Suprapubic skin (tissue), 4 donors: ENCODE data around the gene TJAP1. TPM values are rescaled to one million over a fixed set of nuclear protein-coding genes. Genes with fewer than 3 reads are reported as not detected.
"Not testable (repeated sequence)": the region's sequence is repeated elsewhere in the genome, so short reads cannot be mapped to it uniquely, and the experiment has no call there.

ENCODE experiments used
- DNase-seq, 2 donors: peaks; one replicate each; pipeline ENCODE4 v3.0.0-alpha.2; 2019; ENCODE audit warnings: low spot score in 2 of 2
- H3K27ac ChIP-seq: fragments of 200-600 bp; sonication (generic); one replicate; pipeline ENCODE4 v1.5.1; 2019
- H3K27me3 ChIP-seq: fragments of 200-600 bp; sonication (generic); one replicate; pipeline ENCODE4 v1.5.1; 2019
- H3K36me3 ChIP-seq: fragments of 200-600 bp; sonication (generic); one replicate; pipeline ENCODE4 v1.5.1; 2019
- H3K4me1 ChIP-seq: fragments of 200-600 bp; sonication (generic); one replicate; pipeline ENCODE4 v1.5.1; 2019
- H3K4me3 ChIP-seq: fragments of 200-600 bp; sonication (generic); one replicate; pipeline ENCODE4 v1.5.1; 2019; ENCODE audit warnings: mild to moderate bottlenecking
- H3K9me3 ChIP-seq: fragments of 200-600 bp; sonication (generic); one replicate; pipeline ENCODE4 v1.5.1; 2019
- CTCF ChIP-seq, 2 donors: fragments of 200-600 bp in 1 of 2; fragments of 450-650 bp in 1 of 2; sonication (generic) in 1 of 2; IDR thresholded peaks; one replicate each; pipeline ENCODE4 v1.5.1; 2016 to 2019; ENCODE audit warnings: antibody characterized with exemption in 2 of 2, mild to moderate bottlenecking in 1 of 2, moderate library complexity in 1 of 2
- EP300 ChIP-seq: sonication (generic); formaldehyde crosslinking; IDR thresholded peaks from one replicate; pipeline ENCODE4 v1.6.1; 2017; ENCODE audit warnings: antibody characterized with exemption
- POLR2A ChIP-seq, 2 donors: fragments of 450-650 bp; IDR thresholded peaks; one replicate each; pipeline ENCODE4 v1.6.1; 2017; ENCODE audit warnings: antibody characterized with exemption in 2 of 2, mild to moderate bottlenecking in 2 of 2, moderate library complexity in 2 of 2
- POLR2AphosphoS5 ChIP-seq, 3 donors: sonication (generic); formaldehyde crosslinking; IDR thresholded peaks; one replicate each; pipeline ENCODE4 v1.6.1; 2017; ENCODE audit warnings: antibody characterized with exemption in 3 of 3
- WGBS: methylation state at CpG from one replicate; pipeline ENCODE4 v1.1.5; 2018; 5-methylcytosine and 5-hydroxymethylcytosine counted together
- total RNA-seq, 4 donors: library from RNA; depleted of rRNA; stranded (reverse); fragments of >200 nt; gene quantifications; one replicate each; pipeline ENCODE4 v1.1.0, GENCODE V29; 2016

TJAP1 gene
- total RNA-seq, 4 donors from 2014 or later = 17.8 to 32.4 (median 30.6) TPM

GRCh38 chr6:43457643-43458042, 19.7 kb upstream of the TJAP1 start:
- Histone ChIP-seq H3K27ac (no peak overlapping the region), H3K4me3 (no peak overlapping the region), H3K36me3 (peaks cover 5% of the 10 kb centered on the region), H3K4me1 (peaks cover 21% of the 10 kb centered on the region), H3K27me3 (peaks cover 39% of the 10 kb centered on the region), H3K9me3 (no peaks in the 10 kb centered on the region)
- no peak for DNase-seq
- TF ChIP-seq CTCF (IDR thresholded peaks at IDR 0.05) (no peak), POLR2AphosphoS5 (IDR thresholded peaks at IDR 0.05) (no peak), EP300 (no peak), POLR2A (IDR thresholded peaks at IDR 0.05) (no peak)
- WGBS = 53% methylated on average over 9 of the region's 9 CpGs

- H3K4me3 ChIP-seq, H3K9me3 ChIP-seq, H3K27ac ChIP-seq, DNase-seq, H3K36me3 ChIP-seq: not testable (repeated sequence)
- peaks cover 42% of the 10 kb centered on the region for H3K27me3 ChIP-seq
- WGBS = 93% methylated on average over 15 of the region's 15 CpGs
- peaks cover 21% of the 10 kb centered on the region for H3K4me1 ChIP-seq
Measured at GRCh38 chr6:43458154-43458553, 19.2 kb upstream of the TJAP1 start.

- H3K27me3 ChIP-seq = peaks cover 46% of the 10 kb centered on the region
Measured at GRCh38 chr6:43459535-43459934, 17.8 kb upstream of the TJAP1 start.

GRCh38 chr6:43460032-43460431, 17.3 kb upstream of the TJAP1 start:
- H3K27me3 ChIP-seq = peaks cover 44% of the 10 kb centered on the region
- WGBS = 83% methylated on average over 4 of the region's 4 CpGs

More at GRCh38 chr6:43459535-43459934, 17.8 kb upstream of the TJAP1 start:
- TF ChIP-seq POLR2A (IDR thresholded peaks at IDR 0.05) = no peak
- TF ChIP-seq POLR2AphosphoS5 (IDR thresholded peaks at IDR 0.05) = no peak
- TF ChIP-seq EP300 = no peak
- Histone ChIP-seq H3K9me3 (no peaks in the 10 kb centered on the region), H3K4me3 (no peak overlapping the region), H3K27ac (no peak overlapping the region), H3K36me3 (no peaks in the 10 kb centered on the region), H3K4me1 (peaks cover 17% of the 10 kb centered on the region)
- WGBS = 92% methylated on average over 1 of the region's 1 CpG
- DNase-seq = no peak

GRCh38 chr6:43461936-43462335, 15.4 kb upstream of the TJAP1 start:
- Histone ChIP-seq H3K36me3 (no peaks in the 10 kb centered on the region), H3K27me3 (peaks cover 27% of the 10 kb centered on the region), H3K4me3 (no peak overlapping the region), H3K27ac (no peak overlapping the region), H3K9me3 (no peaks in the 10 kb centered on the region), H3K4me1 (no peaks in the 10 kb centered on the region)
- DNase-seq = no peak
- TF ChIP-seq CTCF (IDR thresholded peaks at IDR 0.05) (no peak), POLR2AphosphoS5 (IDR thresholded peaks at IDR 0.05) (no peak), POLR2A (IDR thresholded peaks at IDR 0.05) (no peak)
- 75% methylated on average over 5 of the region's 5 CpGs for WGBS

More at GRCh38 chr6:43460032-43460431, 17.3 kb upstream of the TJAP1 start:
- H3K9me3 ChIP-seq = no peaks in the 10 kb centered on the region
- no peak overlapping the region for H3K27ac ChIP-seq
- H3K4me1 ChIP-seq = peaks cover 12% of the 10 kb centered on the region
- no peaks in the 10 kb centered on the region for H3K36me3 ChIP-seq
- no peak for DNase-seq
- no peak for TF ChIP-seq POLR2AphosphoS5 (IDR thresholded peaks at IDR 0.05)
- no peak for TF ChIP-seq CTCF (IDR thresholded peaks at IDR 0.05)
- TF ChIP-seq POLR2A (IDR thresholded peaks at IDR 0.05) = no peak
- no peak for TF ChIP-seq EP300
- no peak overlapping the region for H3K4me3 ChIP-seq

- Histone ChIP-seq H3K27ac (no peak overlapping the region), H3K9me3 (no peaks in the 10 kb centered on the region), H3K4me3 (no peak overlapping the region), H3K27me3 (peaks cover 21% of the 10 kb centered on the region), H3K4me1 (peaks cover 2% of the 10 kb centered on the region), H3K36me3 (no peaks in the 10 kb centered on the region)
- no peak for DNase-seq
- 92% methylated on average over 8 of the region's 8 CpGs for WGBS
- TF ChIP-seq CTCF (IDR thresholded peaks at IDR 0.05) = no peak
- TF ChIP-seq EP300 = no peak
- no peak for TF ChIP-seq POLR2AphosphoS5 (IDR thresholded peaks at IDR 0.05)
- TF ChIP-seq POLR2A (IDR thresholded peaks at IDR 0.05) = no peak
Measured at GRCh38 chr6:43464337-43464736, 13.0 kb upstream of the TJAP1 start.
